IMR-90 (cell line): Measurements from ENCODE around the gene C10orf105.

Experiments
- MAZ ChIP-seq: IDR thresholded peaks from 2 replicates; pipeline ENCODE4 v1.6.1; 2012; ENCODE audit warnings: low read depth, mild to moderate bottlenecking, low read length, improper control_type of control experiment, moderate library complexity, borderline replicate concordance
- MXI1 ChIP-seq: IDR thresholded peaks from 2 replicates; pipeline ENCODE4 v1.6.1; 2012; ENCODE audit warnings: low read depth, mild to moderate bottlenecking, low read length, moderate library complexity, borderline replicate concordance

- TF ChIP-seq MXI1 (no peak), MAZ (no peak)
Observed at GRCh38 chr10:71763352-71764127, 44.0 kb upstream of the C10orf105 start.
